Activated effector memory CD4-positive, alpha-beta T cell treated with Interleukin-2 at 50 U/mL for 16 hours (primary cell): ENCODE data around the gene NPTX2.

Experiments used
- DNase-seq: peaks from one replicate; pipeline ENCODE4 v3.0.0-alpha.2; 2020

NPTX2 gene

DNA sequence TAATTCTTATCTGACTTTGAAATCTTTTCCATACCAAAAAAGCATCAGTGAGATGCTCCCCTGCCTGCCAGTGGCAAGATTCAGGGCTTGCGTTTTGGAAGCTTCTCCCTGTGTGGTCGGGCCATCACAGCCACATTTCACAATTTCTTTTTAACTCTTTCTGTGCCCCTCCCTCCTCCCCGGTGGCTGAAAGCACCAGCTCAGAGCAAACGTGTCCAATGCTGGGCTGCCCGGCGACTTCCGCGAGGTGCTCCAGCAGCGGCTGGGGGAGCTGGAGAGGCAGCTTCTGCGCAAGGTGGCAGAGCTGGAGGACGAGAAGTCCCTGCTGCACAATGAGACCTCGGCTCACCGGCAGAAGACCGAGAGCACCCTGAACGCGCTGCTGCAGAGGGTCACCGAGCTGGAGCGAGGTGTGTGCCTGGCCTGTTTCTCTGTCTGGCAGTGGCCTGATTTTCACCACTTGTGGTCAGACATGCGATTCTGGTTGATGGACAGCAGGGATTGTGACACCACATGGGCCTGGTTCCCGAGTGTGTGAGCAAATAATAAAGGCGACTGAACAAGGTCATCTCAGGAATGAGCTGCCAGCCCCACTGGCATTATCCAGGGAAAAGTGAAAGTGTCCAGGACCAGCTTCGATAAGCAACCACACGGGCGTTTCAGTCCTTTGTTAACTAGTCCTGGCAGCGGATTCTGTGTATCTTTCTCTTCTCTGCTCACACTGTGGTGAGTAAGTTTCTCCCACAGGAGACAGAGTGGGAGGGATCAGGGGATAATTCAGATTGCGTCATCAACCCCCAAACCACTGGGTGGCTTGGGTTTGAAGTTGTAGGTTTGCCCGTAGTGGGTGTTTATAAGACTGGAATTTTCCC lies 2.6 kb downstream of the NPTX2 start:
- DNase-seq, result no peak

DNA sequence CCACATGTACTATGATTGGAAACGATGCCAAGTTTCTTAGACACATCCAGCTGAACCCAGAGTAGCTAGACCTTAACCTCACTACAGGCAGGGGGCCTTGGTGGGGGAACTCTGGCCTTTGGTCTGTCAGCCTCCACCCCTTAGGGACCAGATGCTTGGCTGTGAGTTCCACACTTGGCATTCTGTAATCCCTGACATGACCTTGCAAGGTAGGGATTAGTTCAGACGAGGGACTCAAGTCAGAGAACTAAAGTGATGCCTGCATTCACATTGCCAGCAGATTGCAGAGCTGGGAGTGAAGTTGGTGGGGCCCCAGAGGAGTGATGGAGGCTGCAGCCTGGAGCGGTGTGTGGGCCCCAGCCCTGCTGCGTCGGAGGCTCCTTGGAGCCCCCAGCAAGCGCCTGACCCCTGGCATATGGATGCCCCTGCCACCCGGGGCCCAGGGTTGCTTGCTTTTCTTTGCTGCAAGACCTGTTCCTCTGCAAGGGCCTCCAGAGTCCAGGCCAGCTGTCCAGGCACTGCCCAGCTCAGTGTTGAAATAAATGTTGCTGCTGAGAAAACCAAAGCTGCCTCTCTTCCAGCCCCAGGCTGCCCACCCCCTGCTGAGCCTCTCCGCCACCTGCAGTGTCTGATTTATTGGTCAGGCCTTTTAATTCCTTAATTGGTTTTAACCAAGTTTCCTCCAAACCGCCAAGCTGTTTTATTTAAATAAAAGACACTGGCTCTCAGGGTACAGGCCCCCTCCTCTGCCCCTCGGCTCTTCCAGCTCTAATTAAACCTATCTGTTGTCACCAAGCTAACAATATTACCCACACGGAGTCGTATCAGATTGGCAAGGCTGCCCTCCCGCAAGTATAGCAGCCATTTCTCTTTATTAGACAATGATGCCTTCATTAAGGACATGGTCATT lies 4.7 kb downstream of the NPTX2 start:
- DNase-seq, result no peak

DNA sequence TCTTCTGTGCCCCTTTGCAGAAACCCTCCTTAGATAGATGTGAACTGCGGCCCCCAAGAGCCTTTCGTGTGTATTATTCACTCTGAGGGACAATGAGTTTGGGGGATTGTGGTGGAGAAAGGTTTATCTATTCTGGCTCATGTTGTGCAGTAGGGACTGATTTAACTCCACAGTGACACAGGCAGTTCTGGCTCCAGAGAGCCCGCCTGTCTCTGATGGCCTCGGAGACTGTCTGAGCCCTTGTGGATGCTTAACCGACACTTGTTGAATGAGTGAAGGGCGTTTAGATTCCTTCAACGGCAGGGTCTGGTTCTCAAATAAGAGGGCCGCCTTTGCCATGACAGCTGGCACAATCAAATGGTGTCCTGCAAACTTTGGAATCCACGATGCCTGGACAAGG lies 5.8 kb downstream of the NPTX2 start:
- DNase-seq, result no peak

DNA sequence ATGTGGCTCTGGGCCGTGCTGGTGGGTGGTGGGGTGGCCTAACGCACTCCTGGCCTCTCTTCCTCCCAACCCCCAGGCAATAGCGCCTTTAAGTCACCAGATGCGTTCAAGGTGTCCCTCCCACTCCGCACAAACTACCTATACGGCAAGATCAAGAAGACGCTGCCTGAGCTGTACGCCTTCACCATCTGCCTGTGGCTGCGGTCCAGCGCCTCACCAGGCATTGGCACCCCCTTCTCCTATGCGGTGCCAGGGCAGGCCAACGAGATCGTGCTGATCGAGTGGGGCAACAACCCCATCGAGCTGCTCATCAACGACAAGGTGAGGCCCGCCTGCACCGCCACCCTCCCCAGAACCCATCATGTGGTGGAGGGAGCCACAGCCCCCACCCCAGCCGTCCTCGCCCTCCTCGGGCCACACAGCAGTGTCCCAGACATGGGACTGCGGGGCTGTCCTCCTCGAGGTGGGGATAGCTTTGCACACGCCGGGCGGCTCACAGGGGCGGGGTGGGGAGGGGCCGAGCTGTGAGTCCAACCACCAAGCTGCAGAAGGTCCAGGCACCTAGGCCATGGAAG lies 7.8 kb downstream of the NPTX2 start:
- DNase-seq, result no peak

DNA sequence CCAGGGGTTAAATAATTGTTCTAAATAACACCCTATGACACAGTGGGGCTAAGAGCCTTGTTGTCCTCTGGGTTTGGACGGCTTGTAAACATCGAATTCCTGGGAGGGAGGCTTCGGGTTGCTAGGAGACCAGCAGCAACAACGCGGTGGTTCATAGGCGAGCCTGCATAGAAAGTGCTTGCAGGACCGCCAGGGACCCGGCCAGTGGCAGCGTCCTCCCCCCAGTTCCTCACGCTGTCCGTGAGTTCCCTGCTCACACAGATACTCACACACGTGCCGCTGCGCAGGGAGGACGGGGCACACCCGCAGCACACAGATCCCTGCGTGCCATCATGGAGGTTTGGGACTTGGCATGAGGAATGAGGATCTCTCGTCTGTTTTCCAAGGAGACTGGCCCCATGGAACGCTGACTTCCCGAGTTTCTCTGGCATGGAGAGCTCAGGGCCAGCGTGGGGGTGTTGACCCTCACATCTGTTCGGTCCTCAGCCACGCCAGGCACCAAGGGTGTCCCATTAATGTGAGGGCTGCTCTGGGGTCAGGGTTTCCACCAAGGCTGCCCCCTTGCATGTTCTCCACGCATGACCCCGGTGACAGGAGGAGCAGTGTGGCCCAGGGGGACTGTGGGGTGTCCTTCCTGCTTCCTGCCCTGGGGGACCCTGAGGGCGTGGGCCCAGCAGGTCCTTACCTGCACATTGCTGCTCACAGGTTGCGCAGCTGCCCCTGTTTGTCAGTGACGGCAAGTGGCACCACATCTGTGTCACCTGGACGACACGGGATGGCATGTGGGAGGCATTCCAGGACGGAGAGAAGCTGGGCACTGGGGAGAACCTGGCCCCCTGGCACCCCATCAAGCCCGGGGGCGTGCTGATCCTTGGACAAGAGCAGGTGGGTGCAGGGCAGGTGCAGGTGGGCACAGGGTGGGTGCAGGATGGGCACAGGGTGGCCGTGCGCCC lies 9.7 kb downstream of the NPTX2 start:
- no peak for DNase-seq

DNA sequence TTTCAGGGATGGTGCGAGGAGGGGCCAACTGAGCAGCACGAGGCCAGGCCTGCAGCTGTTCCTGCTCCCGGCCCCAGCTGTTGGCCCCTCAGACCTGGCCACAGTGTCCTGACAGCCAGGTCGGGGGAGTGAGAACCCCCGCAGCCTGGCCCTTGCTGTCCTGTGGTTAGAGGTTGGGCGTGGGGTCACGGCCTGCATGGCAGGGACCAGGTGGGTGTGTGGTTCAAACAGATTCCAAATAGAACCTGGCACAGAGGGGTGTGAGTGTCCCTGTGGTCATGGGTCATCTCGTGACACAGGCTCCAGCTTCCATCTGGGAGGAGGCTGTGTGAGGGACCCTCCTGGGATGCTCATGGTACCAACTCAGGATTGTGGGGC lies 10.3 kb downstream of the NPTX2 start:
- no peak for DNase-seq

DNA sequence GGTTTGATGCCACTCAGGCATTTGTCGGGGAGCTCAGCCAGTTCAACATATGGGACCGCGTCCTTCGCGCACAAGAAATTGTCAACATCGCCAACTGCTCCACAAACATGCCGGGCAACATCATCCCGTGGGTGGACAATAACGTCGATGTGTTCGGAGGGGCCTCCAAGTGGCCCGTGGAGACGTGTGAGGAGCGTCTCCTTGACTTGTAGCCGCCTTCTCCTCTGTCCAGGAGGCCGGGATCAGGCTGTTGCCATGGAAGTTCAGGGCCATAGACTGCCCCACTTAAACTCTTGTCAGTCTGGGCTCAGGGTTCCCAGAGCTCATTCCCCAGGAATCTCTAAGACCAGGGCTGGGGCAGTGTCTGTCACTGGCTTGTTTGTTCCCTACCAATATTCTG lies 11.3 kb downstream of the NPTX2 start:
- no peak for DNase-seq

DNA sequence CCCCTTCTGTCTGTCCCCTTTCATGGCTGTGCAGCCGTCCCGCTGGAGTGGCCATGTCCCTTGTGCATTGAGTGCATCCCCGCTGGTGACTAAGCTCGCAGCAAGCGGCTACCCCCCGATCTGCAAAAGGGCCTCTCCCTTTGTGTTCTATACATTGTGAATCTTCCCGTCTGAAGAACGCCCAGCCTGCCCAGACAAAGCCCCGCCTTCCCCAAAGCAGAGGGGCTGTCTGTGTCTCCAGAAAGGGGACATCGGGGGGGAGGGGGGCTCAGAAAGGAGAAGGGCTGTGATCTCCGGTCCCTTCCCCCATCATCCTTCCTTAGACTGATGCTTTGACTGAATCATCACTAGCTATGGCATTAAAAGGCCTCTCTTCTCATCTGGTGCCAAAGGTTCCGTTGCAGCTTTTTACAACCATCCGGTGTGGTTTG lies 11.9 kb downstream of the NPTX2 start:
- DNase-seq, result no peak

DNA sequence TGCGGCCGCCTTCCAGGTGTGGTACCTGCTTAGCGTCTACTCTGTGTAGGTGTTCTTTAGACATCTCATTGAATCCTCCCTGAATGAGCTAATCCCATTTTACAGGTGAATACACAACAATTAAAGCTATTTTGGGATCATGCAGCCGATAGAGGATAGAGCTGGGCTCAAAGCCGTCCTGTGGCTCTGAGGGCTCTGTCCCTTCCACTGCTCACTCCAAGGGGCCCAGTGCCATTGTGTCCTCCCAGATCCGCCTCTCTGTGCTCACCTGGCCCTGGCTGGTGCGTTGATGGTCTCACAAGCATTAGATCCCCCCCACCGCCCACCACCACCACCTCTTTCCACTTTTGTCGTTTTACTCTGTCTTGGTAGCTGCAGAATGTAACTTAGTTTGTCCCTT lies 13.1 kb downstream of the NPTX2 start:
- no peak for DNase-seq

DNA sequence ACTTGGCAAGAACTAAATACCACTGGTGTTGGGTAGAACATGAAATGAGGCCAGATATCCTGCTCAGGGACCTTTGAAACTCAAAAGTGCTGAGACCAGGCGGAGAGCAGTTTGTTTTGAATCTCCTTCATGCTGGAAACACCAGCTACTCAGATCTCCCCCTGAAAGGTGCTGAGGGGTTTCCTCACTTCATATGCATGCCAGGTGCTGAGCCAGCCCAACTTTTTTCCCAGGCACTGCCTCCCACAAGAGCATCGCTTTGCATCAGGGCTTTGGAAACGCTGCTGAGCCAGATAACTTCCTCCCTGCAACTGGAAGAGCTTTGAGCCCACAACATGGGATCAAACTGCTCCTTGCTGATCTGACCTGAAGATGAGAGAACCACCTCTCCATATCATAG lies 13.7 kb downstream of the NPTX2 start:
- DNase-seq, result no peak

DNA sequence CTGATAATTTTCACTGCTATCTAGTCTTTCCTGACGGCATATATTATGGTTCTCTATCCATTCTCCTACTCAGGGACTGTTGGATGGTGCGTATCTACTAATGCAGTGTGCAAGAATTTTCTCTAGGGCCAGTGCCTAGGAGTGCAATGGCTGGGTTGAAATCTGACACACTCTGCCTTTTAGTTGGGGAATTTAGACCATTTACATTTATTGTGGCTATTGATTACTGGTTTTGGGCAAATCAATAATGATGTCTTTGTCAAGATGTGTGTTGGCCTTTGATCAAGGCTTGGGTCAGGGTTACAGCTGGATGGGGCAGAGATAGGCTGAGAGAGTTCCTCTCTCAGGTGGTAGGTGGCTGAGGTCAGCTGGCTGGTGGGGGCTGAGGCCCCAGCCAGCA lies 21.8 kb downstream of the NPTX2 start:
- no peak for DNase-seq

DNA sequence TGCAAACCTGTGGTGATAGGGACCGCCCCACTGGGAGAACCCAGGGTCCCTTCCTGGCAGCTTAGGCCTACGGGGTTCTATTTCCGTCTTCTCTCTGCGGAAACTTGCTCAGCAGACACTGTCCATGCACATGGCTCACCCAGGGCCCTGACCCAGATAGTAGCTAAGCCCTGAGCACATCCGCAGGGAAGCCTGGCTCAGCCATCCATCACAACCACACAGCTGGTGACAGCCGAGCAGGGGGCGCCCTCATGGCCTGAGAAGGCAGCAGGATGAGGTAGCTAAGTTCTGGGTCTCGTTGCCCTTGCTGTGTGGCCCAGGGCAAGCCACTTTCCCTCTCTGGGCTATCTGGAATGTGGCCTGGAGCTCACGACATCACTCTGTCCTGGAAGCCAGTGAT lies 23.3 kb downstream of the NPTX2 start:
- DNase-seq, result no peak

DNA sequence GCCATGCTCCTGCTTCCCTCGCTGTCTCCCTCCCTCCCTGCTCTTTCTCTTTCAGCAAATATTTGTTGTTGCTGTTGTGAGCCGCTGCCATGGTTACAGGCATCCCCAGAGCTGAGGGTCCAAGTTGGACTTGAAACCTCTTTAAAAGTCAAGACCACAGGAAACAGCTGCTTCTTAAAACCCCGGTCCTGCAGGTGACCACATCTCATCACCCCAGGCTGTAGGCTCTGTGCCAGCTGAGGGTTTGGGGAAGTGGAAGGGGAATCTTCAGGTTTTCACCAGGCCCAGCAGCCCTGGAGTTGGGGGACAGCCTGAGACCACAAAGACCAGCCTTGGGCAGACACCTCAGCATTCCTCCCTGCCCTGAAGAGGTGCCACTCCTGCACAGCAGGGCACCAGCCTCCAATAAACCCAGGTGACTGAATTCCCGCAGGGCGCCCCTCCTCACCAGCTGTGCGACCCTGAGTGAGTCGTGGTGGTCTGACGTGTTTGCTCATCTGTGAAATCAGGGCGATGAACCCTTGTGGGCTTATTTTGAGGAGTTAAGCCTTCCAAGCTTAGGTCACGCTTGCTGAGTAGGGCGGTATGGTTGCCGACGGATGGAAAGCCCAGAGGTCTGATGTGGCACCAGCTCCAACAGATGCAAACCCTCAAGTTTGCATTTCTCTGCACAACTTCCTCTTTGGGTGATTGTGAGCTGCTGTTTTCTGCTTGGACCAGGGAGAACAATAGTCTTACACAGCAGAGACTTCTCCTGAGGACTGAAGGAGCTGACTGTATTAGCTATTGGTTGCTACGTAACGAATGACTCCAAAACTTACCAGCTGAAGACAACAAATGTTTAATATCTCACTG lies 24.8 kb downstream of the NPTX2 start:
- no peak for DNase-seq

DNA sequence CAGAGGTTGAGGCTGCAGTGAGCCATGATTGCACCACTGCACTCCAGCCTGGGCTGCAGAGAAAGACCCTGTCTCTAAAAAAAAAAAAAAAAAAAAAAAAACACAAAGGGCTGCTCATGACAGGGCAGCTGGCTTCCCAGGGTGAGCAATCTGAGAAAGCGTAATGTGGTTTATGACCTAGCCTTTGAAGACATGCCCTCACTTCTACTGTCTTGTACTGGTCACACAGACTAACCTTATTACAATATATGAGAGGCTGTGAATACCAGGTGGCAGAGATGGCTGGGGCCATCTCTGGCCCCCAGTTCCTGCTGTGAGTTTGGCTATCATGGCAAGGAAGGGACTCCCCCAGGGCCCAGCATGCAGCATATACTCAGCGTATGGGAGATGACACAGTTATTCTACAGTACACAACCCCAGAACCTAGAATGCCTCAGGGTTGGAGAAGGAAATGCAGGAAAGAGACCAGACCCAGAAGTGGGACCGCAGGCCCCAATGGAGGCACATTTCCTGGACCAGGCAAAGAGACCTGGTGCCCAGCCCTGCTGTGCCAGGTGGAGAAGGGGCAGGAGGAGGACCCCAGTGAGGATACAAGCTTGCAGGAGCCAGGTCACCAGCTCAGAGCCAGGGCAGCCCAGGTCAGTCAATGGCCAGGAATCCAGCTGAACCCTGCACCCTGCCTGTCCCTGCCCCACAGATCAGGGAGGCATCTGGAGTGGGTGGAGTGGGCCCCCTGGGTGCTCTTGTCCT lies 26.3 kb downstream of the NPTX2 start:
- no peak for DNase-seq

DNA sequence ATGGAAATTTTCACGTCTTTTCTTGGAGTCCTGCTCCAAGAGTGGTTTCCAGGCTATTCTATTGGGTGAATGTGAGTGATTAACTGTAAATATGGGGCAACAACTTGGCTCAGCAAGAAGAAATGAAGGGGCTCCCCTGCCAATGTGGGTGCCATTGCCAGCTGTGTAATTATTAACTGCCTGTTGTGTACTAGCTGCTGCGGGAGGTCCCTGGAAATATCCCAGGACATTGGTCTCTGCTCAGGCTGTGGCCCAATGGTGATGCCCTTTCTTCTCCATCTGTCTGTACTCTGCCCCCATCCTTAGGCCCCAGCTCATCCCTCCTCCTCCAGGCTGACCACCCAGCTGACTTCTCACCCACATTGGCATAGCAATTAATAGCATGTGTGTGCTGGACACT lies 29.4 kb downstream of the NPTX2 start:
- DNase-seq, result no peak

DNA sequence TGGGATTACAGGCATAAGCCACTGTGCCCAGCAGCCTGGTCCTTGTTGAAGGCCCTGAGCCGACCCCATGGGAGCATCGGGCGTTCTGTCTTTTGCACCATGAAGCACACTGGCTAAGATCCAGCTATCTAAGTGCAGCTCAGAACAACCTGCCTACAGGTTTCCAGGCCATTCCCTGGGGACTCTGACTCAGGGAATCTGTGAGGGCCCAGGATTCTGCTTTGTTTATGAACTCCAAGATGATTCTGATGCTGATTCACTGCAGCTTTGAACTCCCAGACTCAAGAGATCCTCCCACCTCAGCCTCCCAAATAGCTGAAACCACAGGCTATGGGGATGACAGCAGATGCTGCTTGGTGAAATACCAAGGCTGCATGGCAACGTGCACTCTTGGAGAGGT lies 30.2 kb downstream of the NPTX2 start:
- DNase-seq, result no peak

DNA sequence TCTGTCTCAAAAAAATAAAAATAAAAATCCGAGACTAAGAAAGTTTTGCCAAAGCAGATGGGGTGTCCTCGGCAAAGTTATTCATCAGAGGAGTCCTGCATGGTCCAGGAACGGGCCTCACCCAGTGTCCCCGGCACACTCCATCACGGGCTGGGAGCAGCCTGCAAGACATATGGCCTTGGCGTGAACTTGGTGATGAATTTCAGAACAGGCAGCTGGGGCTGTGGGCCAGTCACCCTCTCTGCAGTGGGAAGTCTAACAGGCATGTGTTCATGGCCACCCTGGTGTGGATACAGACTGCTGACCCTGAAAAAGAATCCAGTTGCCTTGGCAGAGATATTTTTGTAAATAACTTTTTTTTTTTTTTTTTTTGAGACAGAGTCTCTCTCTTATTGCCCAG lies 34.7 kb downstream of the NPTX2 start:
- DNase-seq, result no peak

DNA sequence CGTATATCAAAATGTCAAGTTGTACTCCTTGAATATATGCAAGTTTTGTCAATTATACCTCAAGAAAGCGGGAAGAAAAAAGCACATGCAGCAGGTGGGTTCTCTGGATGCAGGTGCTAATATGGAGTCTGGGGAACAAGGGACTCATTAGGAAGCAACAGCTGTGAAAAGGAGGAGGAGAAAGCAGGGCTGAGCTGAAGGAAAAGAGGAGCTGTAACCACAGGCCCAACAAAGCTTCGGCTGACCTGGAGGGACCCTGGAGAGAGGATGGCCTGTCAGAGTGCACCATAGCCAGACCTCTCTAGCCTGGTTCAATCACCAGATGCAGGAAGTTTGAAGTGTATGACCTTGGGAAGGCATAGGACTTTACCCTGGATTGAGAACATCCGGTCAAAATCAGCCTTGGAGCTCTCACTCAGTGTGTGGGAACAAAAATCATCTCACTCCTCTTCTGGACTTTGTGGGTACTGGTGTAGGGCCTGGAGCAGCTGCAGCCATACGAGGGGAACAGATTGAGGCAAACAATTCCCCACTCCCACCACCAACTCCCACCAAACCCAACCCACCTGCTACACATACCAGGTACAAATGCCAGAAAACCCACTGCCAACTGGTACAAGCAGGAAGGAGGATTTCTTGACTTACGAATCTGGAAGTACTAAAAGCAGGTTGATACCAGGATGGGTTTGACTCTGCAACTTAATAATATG lies 36.7 kb downstream of the NPTX2 start:
- no peak for DNase-seq

DNA sequence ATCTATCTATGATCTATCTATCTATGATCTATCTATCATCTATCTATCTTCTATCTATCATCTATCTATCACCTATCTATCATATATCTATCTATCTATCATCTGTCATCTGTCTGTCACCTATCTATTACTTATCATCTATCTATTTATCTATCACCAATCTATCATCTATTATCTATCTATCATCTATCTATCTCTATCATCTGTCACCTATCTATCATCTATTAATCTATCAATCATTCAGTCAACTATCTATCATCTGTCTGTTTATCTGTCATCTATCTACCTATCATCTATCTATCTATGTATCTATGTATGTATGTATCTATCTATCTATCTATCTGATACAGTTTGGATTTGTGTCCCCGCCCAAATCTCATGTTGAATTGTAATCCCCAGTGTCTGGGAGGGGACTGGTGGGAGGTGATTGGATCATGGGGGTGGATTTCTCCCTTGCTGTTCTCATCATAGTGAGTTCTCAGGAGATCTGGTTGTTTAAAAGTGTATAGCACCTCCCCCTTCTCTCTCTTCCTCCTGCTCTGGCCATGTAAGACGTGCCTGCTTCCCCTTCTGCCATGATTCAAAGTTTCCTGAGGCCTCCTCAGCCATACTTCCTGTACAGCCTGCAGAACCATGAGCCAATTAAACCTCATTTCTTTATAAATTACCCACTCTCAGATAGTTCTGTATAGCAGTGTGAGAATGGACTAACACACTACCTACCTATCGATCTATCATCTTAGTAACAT lies 37.6 kb downstream of the NPTX2 start:
- no peak for DNase-seq
